HG03097 (cell line): ENCODE measurements around the gene MYLK4.
"Not testable (repeated sequence)": the region's sequence is repeated elsewhere in the genome, so short reads cannot be mapped to it uniquely, and the experiment has no call there.

Source experiments
- ATAC-seq: cut with Tn5 transposase; IDR thresholded peaks from one replicate; pipeline ENCODE4 v1.9.1; 2021; ENCODE audit not compliant: unreplicated experiment, low FRiP score

Gene MYLK4

DNA sequence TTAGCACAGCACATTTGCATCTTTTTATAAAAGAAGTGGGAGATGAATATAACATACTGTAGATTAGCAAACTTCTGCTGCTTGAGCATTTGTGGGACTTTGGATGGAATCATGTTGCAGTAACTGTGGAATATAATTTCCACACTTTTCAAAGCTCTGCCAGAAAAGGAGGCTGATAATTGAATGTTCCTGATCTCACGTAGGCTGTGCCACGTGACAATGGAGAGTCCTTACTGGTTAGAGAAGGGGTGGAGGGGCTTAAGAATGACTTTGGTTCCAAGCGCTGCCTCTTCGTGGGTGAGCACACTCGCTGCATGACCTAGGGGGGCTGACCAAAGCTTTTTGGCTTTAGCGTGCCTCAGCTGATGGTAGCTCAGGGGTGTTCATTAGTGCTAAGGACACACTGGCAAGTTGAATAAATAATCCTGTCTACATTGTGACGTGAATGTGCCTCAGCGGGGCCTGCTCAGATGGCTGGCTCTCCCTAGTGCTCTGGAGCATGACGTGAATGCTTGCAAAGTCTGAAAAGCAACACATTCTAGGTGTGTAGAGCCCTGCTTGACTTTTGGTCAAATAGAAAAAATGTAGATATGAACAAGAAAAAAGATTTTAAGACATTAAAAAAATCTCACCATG is 29.5 kb upstream of the MYLK4 start:
- ATAC-seq, result no peak

DNA sequence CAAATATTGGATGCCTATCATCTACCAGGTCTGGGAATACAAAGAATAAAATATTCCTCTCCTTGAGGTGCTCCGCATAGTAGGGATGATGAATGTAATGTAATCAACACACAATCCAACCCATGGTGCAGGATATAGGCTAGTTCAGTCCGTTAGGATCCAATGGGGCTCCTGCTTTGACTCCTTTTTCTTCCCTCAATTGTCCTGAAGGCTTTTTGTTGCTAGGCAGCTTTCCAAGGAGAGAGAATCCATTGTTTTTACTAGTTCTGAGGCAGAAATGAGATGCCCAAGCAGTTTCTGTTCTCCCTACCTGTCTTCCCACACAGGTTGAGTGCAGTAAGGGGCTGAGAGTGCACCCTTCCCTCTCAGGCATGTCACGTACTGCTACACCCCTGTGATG is 26.5 kb upstream of the MYLK4 start:
- ATAC-seq, result no peak

- no peak for ATAC-seq
Observed at GRCh38 chr6:2775003-2775402, 24.3 kb upstream of the MYLK4 start.

DNA sequence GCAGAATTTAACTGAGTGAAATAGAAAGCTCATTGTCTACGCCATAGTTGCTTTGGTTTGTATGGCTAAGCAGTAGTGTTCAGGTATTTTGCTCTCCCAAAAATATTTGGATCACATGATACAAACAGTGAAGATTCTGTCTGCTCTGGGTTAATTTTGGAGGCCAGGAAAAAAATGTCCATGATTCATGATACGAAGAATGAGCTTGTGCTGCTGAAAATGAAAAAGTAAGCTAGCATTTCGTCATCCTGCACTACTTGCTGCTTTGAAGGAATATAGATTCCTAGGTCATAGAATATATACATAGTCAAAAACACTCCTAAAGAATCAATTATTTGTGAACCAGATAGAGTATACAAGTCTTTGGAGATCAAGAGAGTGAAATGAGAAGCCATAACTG is 22.7 kb upstream of the MYLK4 start:
- ATAC-seq, result no peak

DNA sequence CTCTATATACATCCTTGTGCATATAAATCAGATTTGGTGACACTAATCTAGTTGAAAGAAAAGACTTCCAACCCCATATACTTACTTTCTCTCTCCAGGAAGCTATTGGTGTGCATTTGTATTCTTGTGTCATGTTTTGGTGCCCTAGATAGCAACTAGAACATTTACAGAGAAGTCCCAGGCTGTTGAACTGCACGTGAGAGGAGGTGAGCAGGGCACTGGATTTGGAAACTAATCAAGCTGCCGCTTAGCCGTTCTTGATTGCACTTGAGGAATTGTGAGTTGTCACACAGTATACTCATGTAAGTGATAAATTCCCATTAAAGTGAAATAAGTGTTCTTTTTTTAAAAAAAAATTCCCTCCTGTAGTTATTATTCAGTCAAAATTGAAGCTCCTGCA is 22.1 kb upstream of the MYLK4 start:
- no peak for ATAC-seq

- no peak for ATAC-seq
Observed at GRCh38 chr6:2771079-2771478, 20.4 kb upstream of the MYLK4 start.

DNA sequence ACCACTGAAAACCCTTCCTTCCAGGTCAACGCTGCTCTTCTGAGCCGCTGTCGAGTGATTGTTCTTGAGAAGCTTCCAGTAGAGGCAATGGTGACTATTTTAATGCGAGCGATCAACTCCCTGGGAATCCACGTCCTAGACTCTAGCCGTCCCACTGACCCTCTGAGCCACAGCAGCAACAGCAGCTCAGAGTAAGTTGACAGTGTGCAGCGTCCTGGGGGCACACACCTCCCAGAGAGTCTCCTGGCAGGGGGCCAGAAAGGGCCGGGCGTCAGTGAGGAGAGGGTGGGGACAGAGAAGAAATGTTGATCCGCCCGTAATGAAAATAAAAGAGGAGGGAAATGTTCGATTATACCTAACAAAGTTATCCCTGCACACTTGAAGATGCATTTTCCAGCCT is 19.4 kb upstream of the MYLK4 start:
- no peak for ATAC-seq

DNA sequence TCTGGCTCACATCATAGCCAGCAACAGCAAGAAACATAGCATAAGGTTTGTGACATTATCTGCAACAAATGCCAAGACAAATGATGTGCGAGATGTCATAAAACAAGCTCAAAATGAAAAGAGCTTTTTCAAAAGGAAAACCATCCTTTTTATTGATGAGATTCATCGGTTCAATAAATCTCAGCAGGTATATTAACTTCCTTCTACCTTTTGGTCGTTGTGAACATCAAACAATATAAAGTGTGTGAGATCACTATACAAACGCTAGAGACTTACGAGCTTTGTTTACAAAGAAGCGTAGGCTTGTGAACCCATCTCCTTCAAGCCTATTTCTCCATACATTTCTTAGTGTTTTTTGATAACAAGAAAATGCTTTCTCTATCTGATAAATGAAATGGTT is 18.0 kb upstream of the MYLK4 start:
- ATAC-seq, result no peak

GRCh38 chr6:2767657-2768524 is 17.2 kb upstream of the MYLK4 start:
- no peak for ATAC-seq

DNA sequence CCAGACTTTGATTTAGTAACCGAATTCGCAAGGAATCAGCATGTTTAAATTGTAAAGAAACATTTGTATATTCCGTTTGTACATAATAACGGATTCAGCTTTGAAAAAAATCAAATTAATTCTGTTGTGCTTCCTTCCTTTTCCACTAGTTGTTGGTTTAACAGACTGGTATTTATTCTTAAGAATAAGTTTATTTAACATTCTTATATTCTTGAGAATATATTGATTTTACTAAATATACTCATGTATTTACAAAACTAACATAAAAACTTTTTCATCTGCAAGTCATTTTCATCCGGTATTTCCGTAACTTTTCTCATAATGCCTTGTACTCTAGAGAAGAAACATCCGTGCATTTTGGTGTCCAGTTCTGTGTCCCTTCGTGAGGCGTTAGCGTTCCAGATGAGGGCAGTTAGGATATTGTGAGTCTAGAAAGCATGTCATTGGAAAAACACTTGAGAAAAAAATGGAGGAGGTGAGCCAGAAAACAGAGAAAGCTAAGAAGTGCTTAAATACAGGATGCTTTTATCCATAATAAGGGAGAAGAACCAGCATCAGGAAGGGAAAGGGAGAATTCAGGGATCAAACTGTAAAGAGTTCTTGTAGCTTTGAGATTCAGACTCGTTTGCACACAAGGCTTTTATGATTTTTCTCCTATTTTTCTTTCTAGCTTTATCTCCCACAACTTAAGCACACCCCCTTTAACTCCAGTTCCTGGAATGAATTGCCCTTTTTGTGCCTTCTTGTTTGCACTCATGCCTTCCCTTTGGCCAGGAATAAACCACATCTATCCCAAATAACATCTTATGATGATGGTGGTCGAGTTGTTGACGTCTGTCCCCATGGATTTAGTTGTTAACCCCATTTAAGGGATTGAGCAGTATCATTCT is 16.3 kb upstream of the MYLK4 start:
- no peak for ATAC-seq

DNA sequence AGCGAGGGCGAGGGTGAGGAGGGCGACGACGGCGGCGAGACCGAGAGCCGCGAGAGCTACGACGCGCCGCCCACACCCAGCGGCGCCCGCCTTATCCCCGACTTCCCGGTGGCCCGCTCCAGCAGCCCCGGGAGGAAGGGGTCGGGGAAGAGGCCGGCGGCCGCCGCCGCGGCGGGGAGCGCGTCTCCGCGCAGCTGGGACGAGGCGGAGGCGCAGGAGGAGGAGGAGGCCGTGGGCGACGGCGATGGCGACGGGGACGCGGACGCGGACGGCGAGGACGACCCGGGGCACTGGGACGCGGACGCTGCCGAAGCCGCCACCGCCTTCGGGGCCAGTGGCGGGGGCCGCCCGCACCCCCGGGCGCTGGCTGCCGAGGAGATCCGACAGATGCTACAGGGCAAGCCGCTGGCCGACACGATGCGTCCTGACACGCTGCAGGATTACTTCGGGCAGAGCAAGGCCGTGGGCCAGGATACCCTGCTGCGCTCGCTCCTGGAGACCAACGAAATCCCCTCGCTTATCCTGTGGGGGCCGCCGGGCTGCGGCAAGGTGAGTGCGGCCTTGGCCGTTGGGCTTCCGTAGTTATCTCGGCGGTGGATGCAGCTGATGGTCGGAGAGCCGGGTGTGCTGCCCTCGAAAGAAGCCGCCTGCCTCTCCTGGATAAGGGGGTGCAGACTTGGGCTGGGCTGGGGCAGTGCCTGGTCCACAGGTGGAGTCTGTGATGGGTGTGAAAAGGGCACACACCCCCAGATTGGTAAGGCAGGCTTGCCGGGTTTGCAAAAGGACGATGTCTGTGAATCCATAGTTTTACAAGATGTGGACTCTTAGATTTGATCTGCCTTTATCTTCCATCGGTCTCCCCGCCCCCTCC is 15.4 kb upstream of the MYLK4 start:
- peak; percentile 7 for ATAC-seq

- ATAC-seq, result peak; percentile 79
Observed at GRCh38 chr6:2765166-2765895, 14.6 kb upstream of the MYLK4 start, which contains the start of gene WRNIP1. TSS of gene WRNIP1 (plus strand) at chr6:2765393. CDS start at chr6:2765623, 230 bp downstream.

DNA sequence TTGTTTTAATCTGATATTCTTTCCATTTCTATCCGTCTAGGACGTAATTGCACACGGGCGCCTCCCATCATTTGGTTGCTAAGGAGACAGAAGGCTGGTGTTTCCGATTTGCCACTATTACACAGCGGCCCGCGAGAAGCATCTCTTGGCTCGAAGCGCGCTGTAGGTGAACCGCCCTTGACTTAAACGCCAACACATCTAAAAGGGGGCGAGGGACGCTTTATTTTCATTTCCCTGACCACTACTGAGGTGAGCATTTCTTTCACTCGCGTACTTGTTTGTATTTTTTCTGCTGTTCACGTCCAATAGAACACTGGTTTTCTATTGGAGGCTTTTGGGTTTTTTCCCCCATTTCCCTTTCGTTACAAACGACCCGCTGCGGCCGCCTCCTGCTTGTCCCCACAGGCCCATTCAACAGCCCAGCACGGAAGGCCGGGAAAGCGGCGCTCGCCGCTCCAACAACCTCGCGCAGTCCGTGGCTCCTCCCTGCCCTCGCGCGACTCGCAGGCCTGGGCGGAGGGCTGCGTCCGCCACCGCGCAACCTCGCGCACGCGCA is 14.0 kb upstream of the MYLK4 start:
- ATAC-seq, result peak; percentile 51

DNA sequence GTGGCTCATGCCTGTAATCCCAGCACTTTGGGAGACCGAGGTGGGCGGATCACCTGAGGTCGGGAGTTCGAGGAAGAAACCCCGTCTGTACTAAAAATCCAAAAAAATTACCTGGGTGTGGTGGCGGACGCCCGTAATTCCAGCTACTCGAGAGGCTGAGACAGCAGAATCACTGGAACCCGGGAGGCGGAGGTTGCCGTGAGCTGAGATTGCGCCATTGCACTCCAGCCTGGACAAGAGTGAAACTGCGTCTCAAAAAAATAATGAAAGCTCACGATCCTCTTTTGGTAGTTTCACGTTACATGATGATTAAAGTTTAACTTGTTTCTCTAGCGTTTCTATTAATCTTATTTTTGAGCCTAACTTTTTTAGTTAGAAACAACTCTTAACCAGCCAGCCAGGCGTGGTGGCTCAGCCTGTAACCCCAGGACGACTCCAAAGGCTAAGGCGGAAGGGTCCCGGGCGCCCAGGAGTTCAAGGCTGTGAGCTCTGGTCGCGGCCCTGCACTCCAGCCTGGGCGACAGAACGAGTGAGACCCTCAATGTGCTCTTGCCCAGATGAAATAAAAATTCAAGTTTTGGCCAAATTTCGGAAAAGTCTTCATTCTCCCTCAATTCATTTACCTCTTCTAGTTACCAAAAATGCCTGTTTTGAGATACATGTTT is 13.3 kb upstream of the MYLK4 start:
- ATAC-seq, result no peak

DNA sequence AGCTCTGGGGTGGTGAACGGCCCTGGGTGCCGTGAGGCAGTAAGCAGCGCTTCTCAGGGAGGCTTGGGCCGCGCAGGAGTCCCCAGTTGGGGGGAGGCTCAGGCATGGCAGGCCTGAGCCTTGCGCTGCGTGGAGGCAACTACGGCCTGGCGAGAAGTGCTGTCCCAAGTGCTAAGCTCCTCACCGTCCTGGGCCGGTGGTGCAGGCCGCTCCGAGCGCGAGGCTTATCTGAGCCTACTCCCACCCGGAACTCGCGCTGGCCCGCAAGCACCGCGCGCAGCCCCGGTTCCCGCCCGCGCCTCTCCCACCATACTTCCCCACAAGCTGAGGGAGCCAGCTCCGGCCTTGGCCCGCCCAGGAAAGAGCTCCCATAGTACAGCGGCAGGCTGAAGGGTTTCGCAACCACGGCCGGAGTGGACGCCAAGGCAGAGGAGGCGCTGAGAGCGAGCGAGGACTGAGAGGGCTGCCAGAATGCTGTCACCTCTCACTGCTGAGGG is 12.7 kb upstream of the MYLK4 start:
- ATAC-seq, result no peak

DNA sequence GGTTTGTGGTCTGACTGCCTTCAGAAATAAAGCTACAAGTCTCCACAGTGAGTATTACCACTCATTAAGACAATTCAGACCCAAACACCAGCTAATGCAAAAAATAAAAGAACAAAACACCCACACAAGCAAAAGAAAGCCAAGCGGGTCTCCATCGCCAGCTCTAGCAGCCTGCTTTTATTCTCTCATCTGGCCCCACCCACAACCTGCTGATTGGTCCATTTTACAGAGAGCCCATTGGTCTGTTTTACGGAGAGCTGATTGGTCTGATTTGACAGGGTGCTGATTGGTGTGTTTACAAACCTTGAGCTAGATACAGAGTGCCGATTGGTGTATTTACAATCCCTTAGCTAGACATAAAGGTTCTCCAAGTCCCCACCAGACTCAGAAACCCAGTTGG is 12.1 kb upstream of the MYLK4 start:
- ATAC-seq, result not testable (repeated sequence)

- no peak for ATAC-seq
Observed at GRCh38 chr6:2760882-2761842, 10.4 kb upstream of the MYLK4 start.
